GM12875 (cell line): ENCODE measurements around the gene PIK3R3.

Source experiments
- H3K4me3 ChIP-seq: one replicate; pipeline ENCODE4 v1.5.1; 2011; ENCODE audit warnings: low read depth, low read length, control low read depth
- CTCF ChIP-seq: IDR thresholded peaks from 2 replicates; pipeline ENCODE4 v1.5.1; 2011; ENCODE audit warnings: low read depth, mild to moderate bottlenecking, control low read depth, inconsistent platforms, low read length, moderate library complexity, borderline replicate concordance; ENCODE audit not compliant: insufficient read depth

The PIK3R3 gene

GRCh38 chr1:46153732-46154131 is 21.3 kb upstream of the PIK3R3 start:
- TF ChIP-seq CTCF, result no peak

GRCh38 chr1:46153228-46153627 is 20.8 kb upstream of the PIK3R3 start:
- no peak overlapping the region for H3K4me3 ChIP-seq
- TF ChIP-seq CTCF, result no peak

More at GRCh38 chr1:46153732-46154131, 21.3 kb upstream of the PIK3R3 start:
- no peak overlapping the region for H3K4me3 ChIP-seq

GRCh38 chr1:46152016-46152415 is 19.6 kb upstream of the PIK3R3 start:
- TF ChIP-seq CTCF, result no peak

GRCh38 chr1:46150085-46150484 is 17.7 kb upstream of the PIK3R3 start:
- TF ChIP-seq CTCF, result no peak

More at GRCh38 chr1:46152016-46152415, 19.6 kb upstream of the PIK3R3 start:
- no peak overlapping the region for H3K4me3 ChIP-seq

GRCh38 chr1:46148318-46148717 is 15.9 kb upstream of the PIK3R3 start:
- TF ChIP-seq CTCF, result no peak
- H3K4me3 ChIP-seq, result no peak overlapping the region

More at GRCh38 chr1:46150085-46150484, 17.7 kb upstream of the PIK3R3 start:
- H3K4me3 ChIP-seq, result no peak overlapping the region

GRCh38 chr1:46137916-46138315 is 5.5 kb upstream of the PIK3R3 start:
- H3K4me3 ChIP-seq, result no peak overlapping the region
- no peak for TF ChIP-seq CTCF

- TF ChIP-seq CTCF, result no peak
- H3K4me3 ChIP-seq, result no peak overlapping the region
These were observed 4.3 kb upstream of the PIK3R3 start for GRCh38 chr1:46136711-46137110.
